RKO (cell line): ENCODE measurements around the gene CDHR2.

Experiments
- DNase-seq: peaks from one replicate; pipeline ENCODE4 v3.0.0-alpha.2; 2016; ENCODE audit warnings: low spot score

The CDHR2 gene

GRCh38 chr5:176621661-176622079, 72.5 kb downstream of the CDHR2 start:
- no peak for DNase-seq

GRCh38 chr5:176624142-176624541, 75.0 kb downstream of the CDHR2 start:
- no peak for DNase-seq

- no peak for DNase-seq
Measured at GRCh38 chr5:176624938-176625337, 75.8 kb downstream of the CDHR2 start.

DNA sequence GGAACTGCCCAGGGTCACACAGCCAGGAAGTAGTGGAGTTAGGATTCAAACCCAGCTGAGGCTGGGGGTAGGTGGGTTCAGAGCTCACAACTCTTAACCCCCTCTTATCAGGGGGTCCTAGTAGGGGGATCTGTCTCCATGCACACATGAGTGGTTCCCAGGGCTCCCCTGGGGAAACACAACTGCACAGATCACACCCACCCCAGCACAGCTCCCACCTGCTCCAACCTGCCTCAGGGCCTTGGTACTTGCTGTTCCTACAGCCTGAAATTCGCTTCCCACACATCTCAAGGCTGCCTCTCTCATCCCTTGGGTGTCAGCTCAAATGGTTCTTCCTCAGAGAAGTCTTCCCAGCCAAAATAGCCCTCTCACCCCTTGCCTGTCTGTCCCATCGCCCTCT, 76.4 kb downstream of the CDHR2 start:
- no peak for DNase-seq

DNA sequence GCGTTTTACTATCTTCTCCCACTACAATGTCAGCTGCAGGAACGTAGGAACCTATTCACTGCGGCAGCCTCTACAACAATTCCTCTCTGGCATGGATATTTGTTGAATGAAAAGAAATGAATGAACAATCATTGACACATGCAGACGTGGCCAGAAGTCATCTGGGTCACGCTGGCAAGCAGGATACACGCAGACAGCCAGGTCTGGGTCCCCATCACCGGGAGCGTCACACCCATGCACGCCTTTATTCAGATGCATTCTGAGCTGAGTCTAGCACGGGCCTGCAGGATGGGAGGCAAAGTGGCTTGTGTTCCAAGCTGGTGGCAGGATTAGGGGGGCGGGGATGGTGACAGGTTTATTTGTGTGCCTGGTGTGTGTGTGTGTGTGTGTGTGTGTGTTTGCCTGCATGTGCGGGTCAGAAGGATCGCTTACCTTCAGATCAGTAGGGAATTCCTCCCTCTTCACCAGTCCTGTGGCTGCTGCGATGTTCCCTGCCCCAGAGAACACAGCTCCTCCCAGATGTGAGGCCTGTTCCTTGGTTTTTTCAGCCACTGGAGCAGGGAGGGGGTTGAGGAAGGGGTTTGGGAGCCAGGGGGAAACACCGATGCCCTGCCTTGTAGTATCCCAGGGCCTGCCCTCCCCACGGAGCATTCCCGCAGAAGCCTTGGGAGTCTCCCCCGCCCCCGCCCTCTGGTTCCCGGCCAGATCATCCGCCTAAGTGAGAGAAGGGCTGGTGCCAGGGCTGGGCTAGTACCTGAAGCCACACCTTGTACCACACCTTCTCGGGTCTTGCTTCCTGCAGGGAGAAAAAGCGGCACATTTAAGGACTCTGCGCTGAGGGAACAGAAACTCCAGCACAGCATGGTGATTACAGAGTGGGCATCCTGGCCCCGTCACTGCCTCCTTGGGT, 77.1 kb downstream of the CDHR2 start:
- peak; percentile 31 for DNase-seq

DNA sequence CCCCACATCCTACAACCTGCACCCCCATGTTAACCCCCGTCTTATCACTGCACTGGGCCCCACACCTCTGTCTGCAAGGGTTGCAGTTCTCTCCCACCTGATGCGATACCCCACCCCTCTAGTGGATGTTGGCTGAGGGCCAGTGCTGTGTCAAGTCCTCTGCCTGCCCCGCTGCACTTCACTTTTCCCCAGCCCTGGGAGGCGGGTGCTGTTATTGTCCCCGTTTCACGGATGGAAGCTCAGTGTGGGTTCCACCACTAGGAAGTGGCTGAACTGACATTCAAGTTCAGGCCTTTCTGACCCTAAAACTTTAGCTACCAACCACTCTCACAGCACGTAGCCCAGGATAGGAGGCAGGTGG, 77.7 kb downstream of the CDHR2 start:
- no peak for DNase-seq

DNA sequence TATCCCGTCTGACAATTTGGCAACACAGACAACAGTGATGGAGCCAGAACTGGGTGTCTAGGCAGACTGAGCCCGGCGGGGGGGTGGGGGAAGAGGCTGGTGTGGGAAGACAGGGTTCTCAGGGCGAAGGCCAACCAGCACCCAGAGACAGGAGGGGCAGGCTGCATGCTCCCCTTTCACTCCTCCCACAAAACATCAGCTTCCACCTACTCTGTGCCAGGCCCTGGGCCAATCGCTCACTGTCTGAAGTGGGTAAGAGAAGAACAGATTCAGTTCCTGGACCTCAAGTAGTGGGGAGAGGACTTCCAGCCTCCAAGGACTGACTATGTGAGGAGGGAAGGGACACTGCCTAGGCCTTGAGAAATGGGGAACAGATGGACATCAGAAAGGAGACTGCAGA, 78.4 kb downstream of the CDHR2 start:
- no peak for DNase-seq

DNA sequence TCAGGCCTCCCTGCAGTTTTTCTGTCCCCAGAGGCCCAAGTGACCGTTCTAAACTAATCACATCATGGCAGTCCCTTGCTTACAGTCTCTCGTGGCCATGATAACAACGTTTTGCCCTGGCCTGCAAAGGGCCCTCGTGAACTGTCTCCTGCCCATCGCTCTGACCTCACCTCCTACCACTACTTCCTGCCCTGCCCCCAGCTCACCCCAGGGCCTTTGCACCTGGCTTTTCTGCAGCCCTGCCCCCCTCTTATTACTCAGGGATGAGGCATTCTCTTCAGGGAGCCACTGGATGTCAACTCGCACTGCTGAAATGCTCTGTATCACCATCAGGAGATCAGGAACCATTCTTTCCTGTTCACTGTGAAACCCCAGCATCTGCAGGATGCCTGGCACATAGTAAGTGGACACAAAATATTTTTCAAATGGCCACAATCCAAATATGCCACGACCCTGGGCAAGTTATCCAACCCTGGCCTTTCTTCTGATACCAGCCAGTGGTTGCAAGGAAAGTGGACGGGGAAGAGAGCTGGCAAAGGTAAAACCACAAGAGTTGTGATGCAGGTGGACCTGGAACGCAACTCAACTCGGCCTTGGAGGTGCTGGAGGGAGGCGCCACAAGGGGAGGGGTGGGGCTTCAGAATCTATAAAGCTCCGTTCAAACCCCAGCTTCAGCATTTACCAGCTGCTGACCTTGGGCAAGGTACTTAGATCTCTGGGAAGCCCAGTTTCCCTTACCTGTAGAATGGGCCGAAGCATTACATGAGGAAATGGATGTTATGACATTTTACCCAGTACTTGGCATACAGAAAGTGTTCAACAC, 79.5 kb downstream of the CDHR2 start:
- peak; percentile 23 for DNase-seq

- no peak for DNase-seq
Measured at GRCh38 chr5:176629317-176629852, 80.2 kb downstream of the CDHR2 start.

- DNase-seq: no peak
Measured at GRCh38 chr5:176629853-176630680, 80.9 kb downstream of the CDHR2 start, which contains the start of the genes EIF4E1B and SNCB. EIF4E1B (plus strand) TSS chr5:176630675; CDS start chr5:176642788, 12,113 bp downstream. SNCB (minus strand) TSS chr5:176630534; CDS start chr5:176629654, 880 bp downstream.

DNA sequence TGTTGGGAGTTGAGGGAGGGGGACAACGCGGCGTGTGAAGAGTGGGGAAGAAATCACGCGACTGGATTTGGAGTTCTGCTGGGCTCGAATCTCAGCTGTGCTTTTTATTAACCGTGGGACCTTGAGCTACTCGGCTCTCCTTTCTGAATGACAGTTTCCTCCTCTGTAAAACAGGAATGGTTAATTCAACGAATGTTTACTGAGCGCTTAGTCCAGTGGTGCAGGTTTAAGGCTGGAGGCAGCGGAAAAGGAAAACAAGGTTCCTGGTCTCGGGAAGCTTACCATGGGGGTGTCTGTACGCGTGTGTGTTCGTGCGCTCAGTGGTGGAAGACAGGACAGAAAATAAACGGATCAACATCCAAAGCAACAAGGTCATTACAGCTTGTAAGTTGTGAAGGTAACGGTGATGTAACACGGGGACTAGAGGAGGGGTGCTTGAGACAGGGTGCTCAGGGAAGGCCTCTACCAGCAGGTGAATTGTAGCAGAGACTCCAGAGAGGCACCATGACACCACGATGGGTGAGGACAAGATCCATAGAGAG, 81.6 kb downstream of the CDHR2 start:
- no peak for DNase-seq

GRCh38 chr5:176631383-176632200, 82.5 kb downstream of the CDHR2 start:
- no peak for DNase-seq

GRCh38 chr5:176632745-176633144, 83.6 kb downstream of the CDHR2 start:
- no peak for DNase-seq

GRCh38 chr5:176633598-176633997, 84.5 kb downstream of the CDHR2 start:
- no peak for DNase-seq

GRCh38 chr5:176636426-176636825, 87.3 kb downstream of the CDHR2 start:
- DNase-seq: no peak

GRCh38 chr5:176637556-176637955, 88.4 kb downstream of the CDHR2 start:
- no peak for DNase-seq

- DNase-seq: no peak
Measured at GRCh38 chr5:176638437-176638836, 89.3 kb downstream of the CDHR2 start.

- DNase-seq: no peak
Measured at GRCh38 chr5:176639208-176639607, 90.1 kb downstream of the CDHR2 start.

DNA sequence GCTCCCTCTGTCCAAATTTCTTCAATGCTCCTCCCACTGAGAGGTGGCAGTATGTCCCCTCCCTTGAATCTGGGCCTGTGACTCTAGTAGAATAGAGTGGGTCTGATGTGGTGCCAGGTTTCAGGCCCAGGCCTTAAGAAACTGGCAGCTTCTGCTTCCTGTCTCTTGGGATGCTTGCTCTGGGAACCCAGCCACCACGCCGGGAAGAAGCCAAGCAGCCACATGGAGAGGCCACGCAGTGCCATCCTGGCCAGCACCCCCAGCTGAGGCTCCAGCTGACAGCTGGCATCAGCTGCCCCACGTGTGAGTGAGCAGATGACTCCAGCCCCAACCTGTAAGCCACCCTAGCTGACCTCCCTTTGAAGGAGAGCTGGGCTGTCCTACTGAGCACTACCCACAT, 90.8 kb downstream of the CDHR2 start:
- no peak for DNase-seq

DNA sequence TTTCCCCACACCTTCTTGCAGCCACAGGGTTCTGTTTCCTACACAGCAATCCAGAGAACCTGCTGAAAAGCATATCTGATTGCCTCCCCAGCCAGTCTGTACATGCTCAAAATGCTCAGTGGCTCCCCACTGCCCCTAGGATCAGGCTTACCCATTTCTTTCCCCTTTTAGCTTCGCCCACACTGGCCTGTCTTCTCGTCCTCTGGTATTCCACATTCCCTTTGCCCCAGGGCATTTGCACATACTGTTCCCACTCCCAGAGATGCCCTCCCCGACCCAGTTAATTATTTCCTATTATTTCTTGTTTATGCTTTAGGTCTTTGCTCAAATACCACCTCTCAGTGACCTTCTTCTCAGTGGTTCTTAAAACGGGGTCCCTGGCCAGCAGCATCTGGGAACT, 91.5 kb downstream of the CDHR2 start:
- no peak for DNase-seq
